GM12878 (cell line): ENCODE data around the gene SRSF7. TPM values are rescaled to one million over a fixed set of nuclear protein-coding genes. Genes with fewer than 3 reads are reported as not detected.

Source experiments
- ASH2L ChIP-seq: fragments of 300-600, 200-600 bp; sonication (generic); IDR thresholded peaks from 2 replicates; pipeline ENCODE4 v1.6.1; 2017; ENCODE audit warnings: low read depth, mild to moderate bottlenecking, borderline replicate concordance
- ATF2 ChIP-seq: IDR thresholded peaks from 2 replicates; pipeline ENCODE4 v1.6.1; 2012; ENCODE audit warnings: low read length, inconsistent platforms
- BCL11A ChIP-seq: IDR thresholded peaks from 2 replicates; pipeline ENCODE4 v1.6.1; 2011; ENCODE audit warnings: low read depth, low read length
- CBX5 ChIP-seq: sonication (generic); IDR thresholded peaks from 2 replicates; pipeline ENCODE4 v1.6.1; 2016; ENCODE audit warnings: low read depth, moderate library complexity, mild to moderate bottlenecking, inconsistent platforms
- E4F1 ChIP-seq: fragments of 450-650 bp; IDR thresholded peaks from 2 replicates; pipeline ENCODE4 v1.6.1; 2018; ENCODE audit warnings: borderline replicate concordance, mild to moderate bottlenecking; ENCODE audit not compliant: partially characterized antibody
- EP300 ChIP-seq, 2 experiments: fragments of 150-350 bp in 1 of 2; IDR thresholded peaks; 2 replicates each; pipeline ENCODE4 v1.6.1; 2011 to 2012; ENCODE audit warnings: low read depth in 2 of 2, low read length in 2 of 2, borderline replicate concordance in 1 of 2, improper control_type of control experiment in 1 of 2, inconsistent platforms in 1 of 2; ENCODE audit not compliant: control insufficient read depth in 1 of 2
- FOXK2 ChIP-seq: fragments of 450-650 bp; IDR thresholded peaks from 2 replicates; pipeline ENCODE4 v1.6.1; 2017; ENCODE audit warnings: mild to moderate bottlenecking, moderate library complexity
- GATAD2B ChIP-seq: fragments of 450-650 bp; conservative IDR thresholded peaks from 2 replicates; pipeline ENCODE4 v1.6.1; 2017; ENCODE audit warnings: low read depth, mild to moderate bottlenecking, moderate library complexity
- HCFC1 ChIP-seq: fragments of 150-350 bp; IDR thresholded peaks from 2 replicates; pipeline ENCODE4 v1.6.1; 2014; ENCODE audit warnings: low read length
- JUNB ChIP-seq: IDR thresholded peaks from 2 replicates; pipeline ENCODE4 v1.6.1; 2016; ENCODE audit warnings: antibody characterized with exemption, mild to moderate bottlenecking
- MEF2A ChIP-seq: IDR thresholded peaks from 2 replicates; pipeline ENCODE4 v1.6.1; 2011; ENCODE audit warnings: low read depth, mild to moderate bottlenecking, low read length, moderate library complexity; ENCODE audit not compliant: insufficient read depth
- MTA2 ChIP-seq: fragments of 450-650 bp; IDR thresholded peaks from 2 replicates; pipeline ENCODE4 v1.6.1; 2016; ENCODE audit warnings: low read depth, mild to moderate bottlenecking, moderate library complexity
- MYC ChIP-seq: IDR thresholded peaks from 2 replicates; pipeline ENCODE4 v1.6.1; 2011; ENCODE audit warnings: mild to moderate bottlenecking, low read length, moderate library complexity, inconsistent platforms; ENCODE audit not compliant: insufficient read depth, insufficient replicate concordance, insufficient read length, severe bottlenecking
- NR2C1 ChIP-seq: fragments of 450-650 bp; IDR thresholded peaks from 2 replicates; pipeline ENCODE4 v1.6.1; 2017; ENCODE audit warnings: antibody characterized with exemption, mild to moderate bottlenecking, moderate library complexity
- PRDM15 ChIP-seq: fragments of 450-650 bp; formaldehyde crosslinking; IDR thresholded peaks from 2 replicates; pipeline ENCODE4 v1.4.0; 2020; ENCODE audit warnings: mild to moderate bottlenecking, moderate library complexity
- RBBP5 ChIP-seq: fragments of 200-600 bp; sonication (generic); conservative IDR thresholded peaks from 2 replicates; pipeline ENCODE4 v1.6.1; 2016
- RUNX3 ChIP-seq: IDR thresholded peaks from 2 replicates; pipeline ENCODE4 v1.6.1; 2012; ENCODE audit warnings: low read length, inconsistent platforms
- SREBF1 ChIP-seq: IDR thresholded peaks from 2 replicates; pipeline ENCODE4 v1.6.1; 2012; ENCODE audit warnings: mild to moderate bottlenecking, low read length
- STAT3 ChIP-seq: IDR thresholded peaks from 2 replicates; pipeline ENCODE4 v1.6.1; 2011; ENCODE audit warnings: low read depth, low read length, improper control_type of control experiment
- TCF3 ChIP-seq: IDR thresholded peaks from 2 replicates; pipeline ENCODE4 v1.6.1; 2012; ENCODE audit warnings: low read depth, mild to moderate bottlenecking, low read length, borderline replicate concordance; ENCODE audit not compliant: insufficient read depth
- WRNIP1 ChIP-seq: IDR thresholded peaks from 2 replicates; pipeline ENCODE4 v1.6.1; 2011; ENCODE audit warnings: low read depth, low read length, improper control_type of control experiment, borderline replicate concordance
- YY1 ChIP-seq: IDR thresholded peaks from 2 replicates; pipeline ENCODE4 v1.6.1; 2011; ENCODE audit warnings: low read depth, mild to moderate bottlenecking, low read length
- ZBED1 ChIP-seq: IDR thresholded peaks from 2 replicates; pipeline ENCODE4 v1.6.1; 2016; ENCODE audit warnings: borderline replicate concordance
- ZSCAN29 ChIP-seq: fragments of 450-650 bp; IDR thresholded peaks from 2 replicates; pipeline ENCODE4 v1.6.1; 2017; ENCODE audit warnings: mild to moderate bottlenecking, moderate library complexity
- polyA plus RNA-seq, 11 experiments: library from polyadenylated mRNA; depleted of rRNA in 4 of 11; unstranded in 6 of 11; stranded (reverse) in 5 of 11; fragments of >200 nt; fragmentation: Nextera tagmentation in 4 of 11; fragmentation: Illumina TruSeq in 1 of 11; extraction: Ambion mirVana in 4 of 11; extraction: Trizol in 1 of 11; gene quantifications; 1 replicate in 1 of 11; 2 replicates in 10 of 11; pipeline versions ENCODE4 v1.2.1 to v1.2.3, GENCODE V29; 2011 to 2016; ENCODE audit warnings: inconsistent platforms in 2 of 11, missing spikeins in 2 of 11, low read depth in 1 of 11
- total RNA-seq, 4 experiments: library from RNA; depleted of rRNA in 3 of 4; stranded (reverse); fragments of >200 nt in 3 of 4; fragmentation: Illumina TruSeq in 1 of 4; extraction: Trizol in 1 of 4; gene quantifications; 2 replicates each; pipeline versions ENCODE4 v1.2.1 to v1.2.3, GENCODE V29; 2013 to 2021

Gene SRSF7
- total and polyA plus RNA-seq, 10 of the 15 experiments (the other 5 are each of a cell fraction or from before 2014, with no cell fraction given) = 205 to 785 (median 408) TPM

GRCh38 chr2:38750891-38751595, at the start of gene SRSF7 (continued):
- TF ChIP-seq RBBP5 (no peak), MYC (peak; percentile 99), MTA2 (0 out of 2 replicates have a peak, but pooled peaks have one; percentile 53), NR2C1 (peak; percentile 34; the same call in 1 of the 2 replicates), BCL11A (no peak), GATAD2B (no peak; the same call in none of the 2 replicates), YY1 (peak; percentile 95), MEF2A (peak; percentile 48; the same call in 1 of the 2 replicates), PRDM15 (no peak; the same call in 1 of the 2 replicates), CBX5 (peak; percentile 66; the same call in 1 of the 2 replicates), JUNB (no peak), ZBED1 (peak; percentile 92; the same call in 1 of the 2 replicates), EP300 (IDR thresholded peaks at IDR 0.05; ENCODE audit: borderline replicate concordance in 1 of 2, control insufficient read depth in 1 of 2, low read depth in 2 of 2, low read length in 2 of 2) (peak in 1 of 2 experiments; percentile 76; a peak in 2 of 4 replicates), ATF2 (peak; percentile 42; the same call in 1 of the 2 replicates), E4F1 (no peak), ASH2L (no peak), FOXK2 (peak; percentile 67), ZSCAN29 (peak; percentile 52; the same call in 1 of the 2 replicates), HCFC1 (peak; percentile 70), WRNIP1 (peak; percentile 94; the same call in 1 of the 2 replicates), SREBF1 (no peak), TCF3 (peak; percentile 97), RUNX3 (peak; percentile 51), STAT3 (no peak)
